ENCODE measurements around the gene MAP3K1.

The MAP3K1 gene

GRCh38 chr5:56856541-56857178 is 41.3 kb downstream of the MAP3K1 start:
- H3K27ac Mint-ChIP-seq (ENCODE audit: low read depth) = peak overlapping the region; percentile 82
- no peaks in the 10 kb centered on the region for H3K9me3 Mint-ChIP-seq
- ATAC-seq (replicated peaks; ENCODE audit: extremely low read depth, poor library complexity, severe bottlenecking) = no peak
- H3K4me1 Mint-ChIP-seq = peaks cover 47% of the 10 kb centered on the region
- no peaks in the 10 kb centered on the region for H3K27me3 Mint-ChIP-seq
- H3K4me3 Mint-ChIP-seq = no peak overlapping the region
- H3K36me3 Mint-ChIP-seq (ENCODE audit: insufficient read depth) = peaks cover 17% of the 10 kb centered on the region
- DNase-seq (ENCODE audit: low spot score in 2 of 2) = no peak

- Mint-ChIP-seq H3K27me3 (no peaks in the 10 kb centered on the region), H3K4me3 (no peak overlapping the region), H3K27ac (ENCODE audit: low read depth) (peak overlapping the region; percentile 10), H3K4me1 (peaks cover 28% of the 10 kb centered on the region), H3K9me3 (no peaks in the 10 kb centered on the region), H3K36me3 (ENCODE audit: insufficient read depth) (peaks cover 26% of the 10 kb centered on the region)
- ATAC-seq (replicated peaks; ENCODE audit: extremely low read depth, poor library complexity, severe bottlenecking) = no peak
- no peak for DNase-seq (ENCODE audit: low spot score in 2 of 2)
Observed at GRCh38 chr5:56858777-56859442, 43.6 kb downstream of the MAP3K1 start.

GRCh38 chr5:56861893-56862485 is 46.6 kb downstream of the MAP3K1 start:
- Mint-ChIP-seq H3K36me3 (ENCODE audit: insufficient read depth) (peaks cover 38% of the 10 kb centered on the region), H3K4me3 (no peak overlapping the region), H3K4me1 (peaks cover 7% of the 10 kb centered on the region), H3K27me3 (no peaks in the 10 kb centered on the region), H3K27ac (ENCODE audit: low read depth) (no peak overlapping the region), H3K9me3 (no peaks in the 10 kb centered on the region)
- no peak for ATAC-seq (replicated peaks; ENCODE audit: extremely low read depth, poor library complexity, severe bottlenecking)
- DNase-seq (ENCODE audit: low spot score in 2 of 2) = no peak

- ATAC-seq (replicated peaks; ENCODE audit: extremely low read depth, poor library complexity, severe bottlenecking) (no peak), DNase-seq (ENCODE audit: low spot score in 2 of 2) (no peak)
- no peak overlapping the region for H3K27ac Mint-ChIP-seq (ENCODE audit: low read depth)
- H3K9me3 Mint-ChIP-seq = no peaks in the 10 kb centered on the region
- peaks cover 7% of the 10 kb centered on the region for H3K4me1 Mint-ChIP-seq
- no peak overlapping the region for H3K4me3 Mint-ChIP-seq
- H3K36me3 Mint-ChIP-seq (ENCODE audit: insufficient read depth) = peaks cover 38% of the 10 kb centered on the region
- H3K27me3 Mint-ChIP-seq = no peaks in the 10 kb centered on the region
Observed at GRCh38 chr5:56862909-56863308, 47.6 kb downstream of the MAP3K1 start.

- H3K36me3 Mint-ChIP-seq (ENCODE audit: insufficient read depth) = peaks cover 55% of the 10 kb centered on the region
- H3K4me3 Mint-ChIP-seq = no peak overlapping the region
- H3K4me1 Mint-ChIP-seq = peaks cover 12% of the 10 kb centered on the region
- H3K27me3 Mint-ChIP-seq = no peaks in the 10 kb centered on the region
- no peak overlapping the region for H3K27ac Mint-ChIP-seq (ENCODE audit: low read depth)
- H3K9me3 Mint-ChIP-seq = no peaks in the 10 kb centered on the region
- DNase-seq (ENCODE audit: low spot score in 2 of 2) (no peak), ATAC-seq (replicated peaks; ENCODE audit: extremely low read depth, poor library complexity, severe bottlenecking) (no peak)
Observed at GRCh38 chr5:56871777-56872176, 56.4 kb downstream of the MAP3K1 start.

GRCh38 chr5:56873056-56873455 is 57.7 kb downstream of the MAP3K1 start:
- Mint-ChIP-seq H3K27ac (ENCODE audit: low read depth) (no peak overlapping the region), H3K4me1 (peaks cover 12% of the 10 kb centered on the region), H3K9me3 (no peaks in the 10 kb centered on the region), H3K36me3 (ENCODE audit: insufficient read depth) (peaks cover 61% of the 10 kb centered on the region), H3K27me3 (no peaks in the 10 kb centered on the region), H3K4me3 (no peak overlapping the region)
- DNase-seq (ENCODE audit: low spot score in 2 of 2) (no peak), ATAC-seq (replicated peaks; ENCODE audit: extremely low read depth, poor library complexity, severe bottlenecking) (no peak)

GRCh38 chr5:56876327-56876726 is 61.0 kb downstream of the MAP3K1 start:
- Mint-ChIP-seq H3K36me3 (ENCODE audit: insufficient read depth) (peaks cover 62% of the 10 kb centered on the region), H3K27me3 (no peaks in the 10 kb centered on the region), H3K4me3 (no peak overlapping the region), H3K4me1 (peaks cover 9% of the 10 kb centered on the region), H3K27ac (ENCODE audit: low read depth) (peak overlapping the region; percentile 6), H3K9me3 (no peaks in the 10 kb centered on the region)
- DNase-seq (ENCODE audit: low spot score in 2 of 2) (no peak), ATAC-seq (replicated peaks; ENCODE audit: extremely low read depth, poor library complexity, severe bottlenecking) (no peak)

- DNase-seq (ENCODE audit: low spot score in 2 of 2) = no peak
- no peaks in the 10 kb centered on the region for H3K4me1 Mint-ChIP-seq
- H3K9me3 Mint-ChIP-seq = no peaks in the 10 kb centered on the region
- H3K36me3 Mint-ChIP-seq (ENCODE audit: insufficient read depth) = peaks cover 64% of the 10 kb centered on the region
- ATAC-seq (replicated peaks; ENCODE audit: extremely low read depth, poor library complexity, severe bottlenecking) = no peak
- H3K27ac Mint-ChIP-seq (ENCODE audit: low read depth) = no peak overlapping the region
- no peak overlapping the region for H3K4me3 Mint-ChIP-seq
- H3K27me3 Mint-ChIP-seq = no peaks in the 10 kb centered on the region
Observed at GRCh38 chr5:56881571-56881970, 66.2 kb downstream of the MAP3K1 start.

GRCh38 chr5:56893251-56893951 is 78.1 kb downstream of the MAP3K1 start:
- Mint-ChIP-seq H3K4me1 (peaks cover 4% of the 10 kb centered on the region), H3K27ac (ENCODE audit: low read depth) (peak overlapping the region; percentile 16), H3K4me3 (no peak overlapping the region), H3K36me3 (ENCODE audit: insufficient read depth) (peaks cover 35% of the 10 kb centered on the region), H3K27me3 (no peaks in the 10 kb centered on the region), H3K9me3 (no peaks in the 10 kb centered on the region)
- DNase-seq (ENCODE audit: low spot score in 2 of 2) (no peak), ATAC-seq (replicated peaks; ENCODE audit: extremely low read depth, poor library complexity, severe bottlenecking) (no peak)

- ATAC-seq (replicated peaks; ENCODE audit: extremely low read depth, poor library complexity, severe bottlenecking) (no peak), DNase-seq (ENCODE audit: low spot score in 2 of 2) (no peak)
- Mint-ChIP-seq H3K27ac (ENCODE audit: low read depth) (no peak overlapping the region), H3K9me3 (no peaks in the 10 kb centered on the region), H3K4me1 (peaks cover 4% of the 10 kb centered on the region), H3K36me3 (ENCODE audit: insufficient read depth) (peaks cover 22% of the 10 kb centered on the region), H3K27me3 (no peaks in the 10 kb centered on the region), H3K4me3 (no peak overlapping the region)
Observed at GRCh38 chr5:56896763-56897162, 81.4 kb downstream of the MAP3K1 start.

- no peak for DNase-seq (ENCODE audit: low spot score in 2 of 2)
- no peak overlapping the region for H3K27ac Mint-ChIP-seq (ENCODE audit: low read depth)
- ATAC-seq (replicated peaks; ENCODE audit: extremely low read depth, poor library complexity, severe bottlenecking) = no peak
- H3K4me1 Mint-ChIP-seq = peaks cover 4% of the 10 kb centered on the region
- no peaks in the 10 kb centered on the region for H3K27me3 Mint-ChIP-seq
- peaks cover 16% of the 10 kb centered on the region for H3K36me3 Mint-ChIP-seq (ENCODE audit: insufficient read depth)
- no peaks in the 10 kb centered on the region for H3K9me3 Mint-ChIP-seq
- H3K4me3 Mint-ChIP-seq = no peak overlapping the region
Observed at GRCh38 chr5:56898213-56898612, 82.9 kb downstream of the MAP3K1 start.

GRCh38 chr5:56900395-56900794 is 85.0 kb downstream of the MAP3K1 start:
- Mint-ChIP-seq H3K36me3 (ENCODE audit: insufficient read depth) (peaks cover 3% of the 10 kb centered on the region), H3K27me3 (no peaks in the 10 kb centered on the region), H3K4me3 (no peak overlapping the region), H3K4me1 (no peaks in the 10 kb centered on the region), H3K9me3 (no peaks in the 10 kb centered on the region), H3K27ac (ENCODE audit: low read depth) (no peak overlapping the region)
- DNase-seq (ENCODE audit: low spot score in 2 of 2) (no peak), ATAC-seq (replicated peaks; ENCODE audit: extremely low read depth, poor library complexity, severe bottlenecking) (no peak)
